A673 (cell line): ENCODE data around the gene UQCRQ. TPM values are rescaled to one million over a fixed set of nuclear protein-coding genes. Genes with fewer than 3 reads are reported as not detected.

ENCODE experiments used
- BruUV-seq: library from RNA; stranded (reverse); fragments of 400-500 nt; replicated peaks from 2 replicates; lab custom pipeline; 2021; lab: Mats Ljungman, UMichigan
- CTCF ChIA-PET: fragments of 300-600 bp; sonication (Branson Sonifier 250); formaldehyde crosslinking; loops from one replicate; lab custom pipeline; 2022; ENCODE audit warnings: antibody characterized with exemption; lab: Charles Lee
- POLR2A ChIA-PET: fragments of 300-600 bp; sonication (Branson Sonifier 250); formaldehyde crosslinking; loops from one replicate; lab custom pipeline; 2022; ENCODE audit warnings: antibody characterized with exemption; ENCODE audit not compliant: low non-redundant PET; lab: Charles Lee
- DNase-seq: peaks from one replicate; pipeline ENCODE4 v3.0.0-alpha.2; 2015; ENCODE audit warnings: low spot score
- H3K27ac ChIP-seq: fragments of 200-600 bp; sonication (generic); 2 replicates; pipeline ENCODE4 v1.5.1; 2016; ENCODE audit warnings: mixed run types, low read depth, mild to moderate bottlenecking, mixed read lengths, antibody characterized with exemption, low read length; ENCODE audit not compliant: poor library complexity, severe bottlenecking
- H3K27me3 ChIP-seq: fragments of 200-600 bp; sonication (generic); replicated peaks from 2 replicates; pipeline ENCODE4 v1.6.1; 2017; ENCODE audit warnings: mixed run types, low read depth, mild to moderate bottlenecking, mixed read lengths, antibody characterized with exemption, low read length; ENCODE audit not compliant: insufficient read depth, poor library complexity
- H3K36me3 ChIP-seq: fragments of 200-600 bp; sonication (generic); 2 replicates; pipeline ENCODE4 v1.6.1; 2016; ENCODE audit warnings: mixed run types, mild to moderate bottlenecking, mixed read lengths, antibody characterized with exemption, low read length; ENCODE audit not compliant: insufficient read depth, poor library complexity, severe bottlenecking
- H3K4me1 ChIP-seq: fragments of 200-600 bp; sonication (generic); 2 replicates; pipeline ENCODE4 v1.6.1; 2017; ENCODE audit warnings: mixed run types, mild to moderate bottlenecking, mixed read lengths, antibody characterized with exemption, low read length; ENCODE audit not compliant: insufficient read depth, poor library complexity, severe bottlenecking
- H3K4me3 ChIP-seq: fragments of 200-600 bp; sonication (generic); 2 replicates; pipeline ENCODE4 v1.5.1; 2016; ENCODE audit warnings: low read depth, mixed run types, mild to moderate bottlenecking, mixed read lengths, low read length; ENCODE audit not compliant: poor library complexity, severe bottlenecking
- H3K9me3 ChIP-seq: fragments of 200-600 bp; sonication (generic); 2 replicates; pipeline ENCODE4 v1.6.1; 2016; ENCODE audit warnings: mixed run types, low read depth, mild to moderate bottlenecking, mixed read lengths, antibody characterized with exemption, low read length; ENCODE audit not compliant: poor library complexity, severe bottlenecking
- CTCF ChIP-seq: fragments of 300-800, 200-600 bp; sonication (generic); conservative IDR thresholded peaks from 2 replicates; pipeline ENCODE4 v1.5.1; 2017; ENCODE audit warnings: low read depth, mild to moderate bottlenecking, antibody characterized with exemption, low read length, moderate library complexity, mixed read lengths
- EZH2 ChIP-seq: fragments of 200-600 bp; sonication (generic); IDR thresholded peaks from 2 replicates; pipeline ENCODE4 v1.6.1; 2017; ENCODE audit warnings: borderline replicate concordance, low read depth, mild to moderate bottlenecking, mixed read lengths, antibody characterized with exemption, low read length; ENCODE audit not compliant: poor library complexity, severe bottlenecking
- intact Hi-C: fragments of 100-400 bp; cut with micrococcal nuclease; formaldehyde crosslinking; loops from one replicate; pipeline ENCODE4 v1.10.0; 2022; ENCODE audit not compliant: unreplicated experiment
- total RNA-seq: library from RNA; stranded (reverse); gene quantifications from 2 replicates; pipeline ENCODE4 v1.2.3, GENCODE V29; 2021

The UQCRQ gene
- total RNA-seq, 1 experiment from 2014 or later: 542 TPM

DNA sequence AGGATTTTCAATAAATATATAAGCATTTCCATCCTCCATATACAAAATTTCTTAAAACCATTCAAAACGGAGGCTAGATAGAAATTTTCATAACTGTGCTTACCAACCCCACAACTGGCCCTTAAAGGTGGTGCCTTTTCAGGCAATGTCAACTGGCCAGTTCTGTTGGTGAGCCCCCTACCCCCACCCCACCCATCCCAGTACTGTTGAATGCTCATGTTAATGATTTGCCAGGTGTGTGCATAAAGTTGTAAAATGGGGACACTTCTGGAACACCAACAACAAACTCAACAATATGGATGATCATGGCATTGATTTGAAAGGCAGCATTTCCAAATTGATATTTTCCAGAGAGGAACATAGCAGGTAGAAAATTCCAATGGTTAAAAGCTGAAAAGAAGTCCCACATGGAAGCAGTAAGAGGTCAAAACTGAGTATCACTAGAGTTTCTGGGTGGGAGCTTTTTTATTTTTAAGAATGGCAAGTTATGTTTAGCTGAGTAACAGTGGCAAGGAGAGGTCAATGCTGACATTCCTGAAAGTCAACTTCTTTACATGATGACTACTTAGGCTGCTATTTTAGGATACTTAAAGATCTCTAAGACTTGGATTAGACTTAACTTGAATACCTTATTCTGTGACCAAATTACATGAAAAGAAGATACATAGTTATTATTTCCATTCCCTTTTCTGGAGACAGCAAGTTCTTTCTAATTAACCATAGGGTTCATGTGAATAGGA lies 9.7 kb downstream of the UQCRQ start:
- TF ChIP-seq EZH2: no peak
- TF ChIP-seq CTCF: no peak
- intact Hi-C loops: no loop called here
- H3K27ac ChIP-seq: no peak overlapping the region
- no peak for DNase-seq
- H3K9me3 ChIP-seq: no peaks in the 10 kb centered on the region
- no peak overlapping the region for H3K4me3 ChIP-seq
- H3K4me1 ChIP-seq: no peaks in the 10 kb centered on the region
- ChIA-PET POLR2A (no interaction called here), CTCF (no interaction called here)
- H3K27me3 ChIP-seq: no peaks in the 10 kb centered on the region
- no TSS peak for BruUV-seq
- H3K36me3 ChIP-seq: peaks cover 30% of the 10 kb centered on the region

- TF ChIP-seq EZH2 (no peak), CTCF (no peak)
- no peak overlapping the region for H3K4me3 ChIP-seq
- H3K27ac ChIP-seq: no peak overlapping the region
- POLR2A ChIA-PET: no interaction called here
- DNase-seq: no peak
- H3K27me3 ChIP-seq: no peaks in the 10 kb centered on the region
- no TSS peak for BruUV-seq
- H3K36me3 ChIP-seq: peaks cover 40% of the 10 kb centered on the region
- intact Hi-C loops: no loop called here
- CTCF ChIA-PET: no interaction called here
- no peaks in the 10 kb centered on the region for H3K4me1 ChIP-seq
- no peaks in the 10 kb centered on the region for H3K9me3 ChIP-seq
Observed at GRCh38 chr5:132877466-132877865, 11.0 kb downstream of the UQCRQ start.

DNA sequence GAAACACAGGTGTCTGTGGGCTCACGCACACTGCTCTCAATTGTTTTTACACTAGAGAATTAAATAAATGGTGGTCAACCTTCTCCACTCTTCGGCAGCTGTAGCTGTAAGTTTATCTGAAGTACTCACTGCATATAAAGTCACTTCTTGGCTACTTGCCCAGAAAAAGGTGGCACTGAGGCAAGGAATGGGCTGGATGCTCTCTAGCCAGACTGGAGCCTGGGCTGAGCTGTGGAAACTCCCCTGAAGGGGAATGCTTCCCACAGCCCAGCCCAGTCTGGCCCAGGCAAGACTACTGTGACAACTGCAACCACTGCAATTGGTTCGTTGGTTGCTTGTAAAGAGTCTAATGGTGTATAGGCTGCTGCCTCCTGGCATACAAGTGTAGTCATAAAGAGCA lies 11.5 kb downstream of the UQCRQ start:
- no peak overlapping the region for H3K27ac ChIP-seq
- H3K4me1 ChIP-seq: no peaks in the 10 kb centered on the region
- intact Hi-C loops: no loop called here
- H3K4me3 ChIP-seq: no peak overlapping the region
- H3K9me3 ChIP-seq: no peaks in the 10 kb centered on the region
- POLR2A ChIA-PET: no interaction called here
- peak; percentile 31 for DNase-seq
- CTCF ChIA-PET: no interaction called here
- TF ChIP-seq EZH2 (no peak), CTCF (no peak)
- no peaks in the 10 kb centered on the region for H3K27me3 ChIP-seq
- peaks cover 40% of the 10 kb centered on the region for H3K36me3 ChIP-seq
- no TSS peak for BruUV-seq
